ENCODE measurements around the gene CCM2.

Gene CCM2

DNA sequence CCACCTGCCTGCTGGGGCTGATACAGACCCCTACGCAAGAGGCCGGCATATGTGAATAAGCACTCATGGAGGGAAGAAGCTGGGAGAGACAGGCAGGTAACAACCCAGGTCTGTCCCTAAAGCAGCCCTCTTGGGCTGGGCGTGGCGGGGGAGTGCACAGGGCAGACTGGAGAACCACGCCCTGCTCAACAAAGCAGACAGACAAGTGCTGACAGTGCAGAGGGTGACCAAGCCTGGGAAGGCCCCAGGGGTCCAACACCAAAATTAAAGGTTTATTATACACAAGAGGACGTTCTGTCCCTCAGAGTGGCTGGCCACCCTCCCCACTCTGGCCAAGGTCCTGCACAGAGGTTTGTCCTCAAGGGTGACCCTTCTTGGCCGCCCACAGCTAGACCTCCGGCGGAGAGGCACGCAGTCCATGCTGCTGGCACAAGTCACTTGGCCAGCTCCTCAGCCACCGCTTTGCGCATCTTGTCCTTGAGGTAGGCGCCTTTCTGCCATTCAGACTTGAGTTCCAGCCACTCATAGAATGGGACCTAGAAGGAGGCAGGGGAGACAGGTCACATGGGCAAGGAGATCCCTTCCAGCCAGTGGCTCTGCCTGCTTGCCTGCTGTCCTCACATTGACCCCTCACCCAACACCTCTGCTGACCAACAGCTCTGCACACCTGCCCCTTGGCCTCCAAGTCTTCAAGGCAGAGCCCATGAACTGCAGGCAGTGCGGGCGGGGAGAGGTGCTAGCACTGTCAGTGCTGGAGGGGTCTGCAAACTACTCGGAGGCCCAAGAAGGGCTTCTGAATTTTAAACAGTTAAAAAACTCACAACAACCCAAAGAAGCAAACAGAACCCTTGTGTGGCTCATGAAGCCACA lies 100.1 kb downstream of the CCM2 start:
- Histone ChIP-seq H3K27ac (no peak overlapping the region), H3K36me3 (ENCODE audit: insufficient read depth) (peaks cover 38% of the 10 kb centered on the region; the same call in 1 of the 2 replicates), H3K4me3 (IDR thresholded peaks at IDR 0.05; ENCODE audit: insufficient read depth, low read depth, low read length) (no peak overlapping the region), H3K4me1 (ENCODE audit: low read depth, poor library complexity, severe bottlenecking) (no peaks in the 10 kb centered on the region), H3K79me2 (ENCODE audit: insufficient read depth, low read depth) (no peaks in the 10 kb centered on the region), H3K27me3 (ENCODE audit: insufficient read depth, low read depth) (no peaks in the 10 kb centered on the region), H3K4me2 (no peak overlapping the region), H3K9ac (no peak overlapping the region), H4K20me1 (ENCODE audit: insufficient read depth) (0 out of 2 replicates have a peak, but pooled peaks cover 3% of the 10 kb centered on the region), H2AFZ (ENCODE audit: low read depth) (no peak overlapping the region)
- no peak for TF ChIP-seq CTCF (conservative IDR thresholded peaks at IDR 0.05; ENCODE audit: low read depth, low read length)

- no peak overlapping the region for H3K4me3 ChIP-seq (IDR thresholded peaks at IDR 0.05; ENCODE audit: insufficient read depth, low read depth, low read length)
- H3K27ac ChIP-seq = no peak overlapping the region
- peaks cover 38% of the 10 kb centered on the region; the same call in 1 of the 2 replicates for H3K36me3 ChIP-seq (ENCODE audit: insufficient read depth)
- no peak overlapping the region for H2AFZ ChIP-seq (ENCODE audit: low read depth)
- H3K9ac ChIP-seq = no peak overlapping the region
- no peak overlapping the region for H3K4me2 ChIP-seq
- no peak for TF ChIP-seq CTCF (conservative IDR thresholded peaks at IDR 0.05; ENCODE audit: low read depth, low read length)
- no peaks in the 10 kb centered on the region for H3K4me1 ChIP-seq (ENCODE audit: low read depth, poor library complexity, severe bottlenecking)
- H3K27me3 ChIP-seq (ENCODE audit: insufficient read depth, low read depth) = no peaks in the 10 kb centered on the region
- 0 out of 2 replicates have a peak, but pooled peaks cover 4% of the 10 kb centered on the region for H4K20me1 ChIP-seq (ENCODE audit: insufficient read depth)
- H3K79me2 ChIP-seq (ENCODE audit: insufficient read depth, low read depth) = 0 out of 2 replicates have a peak, but pooled peaks cover 5% of the 10 kb centered on the region
Measured at GRCh38 chr7:45100761-45101480, 100.9 kb downstream of the CCM2 start.

- Histone ChIP-seq H3K4me2 (no peak overlapping the region), H3K9ac (no peak overlapping the region), H4K20me1 (ENCODE audit: insufficient read depth) (0 out of 2 replicates have a peak, but pooled peaks cover 9% of the 10 kb centered on the region), H2AFZ (ENCODE audit: low read depth) (no peak overlapping the region), H3K27ac (no peak overlapping the region), H3K36me3 (ENCODE audit: insufficient read depth) (peaks cover 38% of the 10 kb centered on the region; the same call in 1 of the 2 replicates), H3K4me3 (IDR thresholded peaks at IDR 0.05; ENCODE audit: insufficient read depth, low read depth, low read length) (no peak overlapping the region), H3K27me3 (ENCODE audit: insufficient read depth, low read depth) (no peaks in the 10 kb centered on the region), H3K4me1 (ENCODE audit: low read depth, poor library complexity, severe bottlenecking) (no peaks in the 10 kb centered on the region), H3K79me2 (ENCODE audit: insufficient read depth, low read depth) (0 out of 2 replicates have a peak, but pooled peaks cover 12% of the 10 kb centered on the region)
- TF ChIP-seq CTCF (conservative IDR thresholded peaks at IDR 0.05; ENCODE audit: low read depth, low read length) = no peak
Measured at GRCh38 chr7:45101748-45102147, 101.7 kb downstream of the CCM2 start.

DNA sequence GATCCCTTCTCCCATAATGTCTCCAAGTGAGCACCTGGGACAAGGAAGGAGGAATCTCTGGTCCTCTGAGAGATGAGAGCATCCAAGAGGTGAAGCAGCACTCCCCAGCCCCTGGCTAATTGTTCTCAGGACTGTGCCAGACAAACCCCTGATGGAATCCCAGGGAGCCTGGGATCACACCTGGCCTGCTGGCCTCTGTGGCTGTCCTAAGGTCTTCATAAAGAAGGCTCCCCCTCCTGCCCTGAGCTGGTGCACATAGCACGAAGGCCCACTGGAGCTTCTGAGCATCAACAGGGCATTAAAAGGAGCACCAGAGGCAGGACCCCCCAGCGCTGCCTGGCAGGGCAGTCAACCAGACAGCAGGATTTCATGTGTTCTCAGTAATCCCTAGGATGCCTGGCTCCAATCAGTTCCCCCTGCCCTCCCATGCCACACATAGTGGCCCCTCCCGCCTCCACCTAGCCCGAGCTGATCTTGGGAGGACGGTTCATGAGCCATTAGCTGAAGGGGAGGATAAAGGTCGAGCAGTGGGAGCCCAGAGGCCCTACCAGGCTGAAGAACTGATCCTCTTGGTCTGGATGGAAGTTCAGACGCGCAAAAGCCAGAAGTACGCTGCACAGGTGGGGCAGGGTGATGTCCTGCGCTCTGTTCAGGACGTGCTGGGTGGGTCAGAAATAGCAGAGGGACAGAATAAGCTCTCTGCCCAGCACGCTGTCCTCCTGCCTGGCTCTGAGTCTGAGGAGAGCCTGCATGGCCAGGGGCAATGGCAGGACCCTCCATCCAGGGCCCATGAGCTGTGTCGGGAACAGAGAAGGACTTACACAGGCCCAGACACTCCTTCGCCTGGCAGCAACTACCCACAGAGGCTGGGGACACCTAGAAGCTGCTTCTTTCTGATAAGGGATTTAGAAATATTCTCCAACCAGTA lies 103.0 kb downstream of the CCM2 start:
- no peak overlapping the region for H3K4me2 ChIP-seq
- no peak overlapping the region for H3K4me3 ChIP-seq (IDR thresholded peaks at IDR 0.05; ENCODE audit: insufficient read depth, low read depth, low read length)
- TF ChIP-seq CTCF (conservative IDR thresholded peaks at IDR 0.05; ENCODE audit: low read depth, low read length) = no peak
- H2AFZ ChIP-seq (ENCODE audit: low read depth) = no peak overlapping the region
- peaks cover 24% of the 10 kb centered on the region; the same call in 1 of the 2 replicates for H3K79me2 ChIP-seq (ENCODE audit: insufficient read depth, low read depth)
- H4K20me1 ChIP-seq (ENCODE audit: insufficient read depth) = peaks cover 20% of the 10 kb centered on the region; the same call in 1 of the 2 replicates
- peaks cover 4% of the 10 kb centered on the region for H3K4me1 ChIP-seq (ENCODE audit: low read depth, poor library complexity, severe bottlenecking)
- H3K9ac ChIP-seq = no peak overlapping the region
- H3K27ac ChIP-seq = no peak overlapping the region
- H3K36me3 ChIP-seq (ENCODE audit: insufficient read depth) = peaks cover 42% of the 10 kb centered on the region; the same call in 1 of the 2 replicates
- no peaks in the 10 kb centered on the region for H3K27me3 ChIP-seq (ENCODE audit: insufficient read depth, low read depth)

All from KMS-11 (cell line).